ENCODE results near the gene PSD2.

GRCh38 chr5:139851558-139851957 is 56.0 kb downstream of the PSD2 start:
- TF ChIP-seq, protein P1, sequence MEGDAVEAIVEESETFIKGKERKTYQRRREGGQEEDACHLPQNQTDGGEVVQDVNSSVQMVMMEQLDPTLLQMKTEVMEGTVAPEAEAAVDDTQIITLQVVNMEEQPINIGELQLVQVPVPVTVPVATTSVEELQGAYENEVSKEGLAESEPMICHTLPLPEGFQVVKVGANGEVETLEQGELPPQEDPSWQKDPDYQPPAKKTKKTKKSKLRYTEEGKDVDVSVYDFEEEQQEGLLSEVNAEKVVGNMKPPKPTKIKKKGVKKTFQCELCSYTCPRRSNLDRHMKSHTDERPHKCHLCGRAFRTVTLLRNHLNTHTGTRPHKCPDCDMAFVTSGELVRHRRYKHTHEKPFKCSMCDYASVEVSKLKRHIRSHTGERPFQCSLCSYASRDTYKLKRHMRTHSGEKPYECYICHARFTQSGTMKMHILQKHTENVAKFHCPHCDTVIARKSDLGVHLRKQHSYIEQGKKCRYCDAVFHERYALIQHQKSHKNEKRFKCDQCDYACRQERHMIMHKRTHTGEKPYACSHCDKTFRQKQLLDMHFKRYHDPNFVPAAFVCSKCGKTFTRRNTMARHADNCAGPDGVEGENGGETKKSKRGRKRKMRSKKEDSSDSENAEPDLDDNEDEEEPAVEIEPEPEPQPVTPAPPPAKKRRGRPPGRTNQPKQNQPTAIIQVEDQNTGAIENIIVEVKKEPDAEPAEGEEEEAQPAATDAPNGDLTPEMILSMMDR (IDR thresholded peaks at IDR 0.05; ENCODE audit: insufficient read depth, low read length, poor library complexity, severe bottlenecking): no peak
- no peak for TF ChIP-seq EZH2phosphoT487 (conservative IDR thresholded peaks at IDR 0.05; ENCODE audit: low read length)
